Body of pancreas (tissue), 4 donors: ENCODE results near the gene NEK1. TPM values are rescaled to one million over a fixed set of nuclear protein-coding genes. Genes with fewer than 3 reads are reported as not detected.
"Not testable (repeated sequence)": the region's sequence is repeated elsewhere in the genome, so short reads cannot be mapped to it uniquely, and the experiment has no call there.

Experiments used
- ATAC-seq: fragments of 150-250 bp; one replicate; pipeline ENCODE4 v1.9.1; 2016
- DNase-seq, 4 donors: peaks; one replicate each; pipeline ENCODE4 v3.0.0-alpha.2; 2019
- H3K27ac ChIP-seq, 4 donors: fragments of 200-600 bp; sonication (generic); 1 replicate in 3 of 4; 2 replicates in 1 of 4; pipeline versions ENCODE4 v1.5.1 to v1.6.1; 2016 to 2019; ENCODE audit warnings: mild to moderate bottlenecking in 1 of 4, mixed read lengths in 1 of 4, moderate library complexity in 1 of 4
- H3K27me3 ChIP-seq, 2 donors: fragments of 200-600 bp; sonication (generic); one replicate each; pipeline ENCODE4 v1.6.0; 2016; ENCODE audit warnings: mild to moderate bottlenecking in 1 of 2
- H3K36me3 ChIP-seq, 2 donors: fragments of 200-600 bp; sonication (generic); replicated peaks in 1 of 2; 2 replicates each; pipeline ENCODE4 v1.5.1; 2016; ENCODE audit warnings: low read depth in 2 of 2; ENCODE audit not compliant: insufficient read depth in 1 of 2
- H3K4me1 ChIP-seq: fragments of 200-600 bp; sonication (generic); one replicate; pipeline ENCODE4 v1.6.0; 2016
- H3K4me3 ChIP-seq, 2 donors: fragments of 200-600 bp; sonication (generic); 1 replicate in 1 of 2; 2 replicates in 1 of 2; pipeline ENCODE4 v1.5.1; 2016 to 2019
- H3K9me3 ChIP-seq, 3 donors: fragments of 200-600 bp; sonication (generic); 1 replicate in 2 of 3; 2 replicates in 1 of 3; pipeline ENCODE4 v1.5.1; 2016
- CTCF ChIP-seq, 7 experiments: fragments of 450-650 bp in 4 of 7; fragments of 200-600 bp in 3 of 7; sonication (generic) in 3 of 7; IDR thresholded peaks; one replicate each; pipeline ENCODE4 v1.5.1; 2016 to 2019; ENCODE audit warnings: antibody characterized with exemption in 7 of 7
- POLR2A ChIP-seq, 3 donors: fragments of 450-650 bp; IDR thresholded peaks; one replicate each; pipeline ENCODE4 v1.6.1; 2016; ENCODE audit warnings: antibody characterized with exemption in 3 of 3, mild to moderate bottlenecking in 2 of 3
- WGBS, 2 donors: methylation state at CpG; one replicate each; pipeline ENCODE4 v1.1.5; 2017; 5-methylcytosine and 5-hydroxymethylcytosine counted together
- intact Hi-C: fragments of 100-400 bp; cut with DNase I; formaldehyde crosslinking; loops from one replicate; pipeline ENCODE4 v1.15.1; 2023
- total RNA-seq, 2 donors: library from RNA; depleted of rRNA; stranded (reverse); fragments of >200 nt; gene quantifications; one replicate each; pipeline ENCODE4 v1.1.0, GENCODE V29; 2016

NEK1 gene
- total RNA-seq, 2 donors from 2014 or later = 6.3 to 12.2 TPM

- Histone ChIP-seq H3K27me3 (no peaks in the 10 kb centered on the region), H3K4me3 (no peak overlapping the region), H3K27ac (no peak overlapping the region), H3K36me3 (peaks cover 0 to 2% of the 10 kb centered on the region in 2 donors), H3K9me3 (no peaks in the 10 kb centered on the region), H3K4me1 (no peaks in the 10 kb centered on the region)
- ATAC-seq (no peak), DNase-seq (no peak)
- TF ChIP-seq CTCF (IDR thresholded peaks at IDR 0.05) (no peak), POLR2A (IDR thresholded peaks at IDR 0.05) (no peak)
- intact Hi-C loops = no loop called here
- 57 to 59% methylated on average over 3 of the region's 3 CpGs for WGBS, 2 donors
Measured at GRCh38 chr4:169428376-169428775, 184.0 kb downstream of the NEK1 start.

GRCh38 chr4:169427727-169428126, 184.7 kb downstream of the NEK1 start:
- H3K36me3 ChIP-seq, intact Hi-C loops, DNase-seq, ATAC-seq, H3K4me1 ChIP-seq, H3K27ac ChIP-seq, H3K9me3 ChIP-seq, H3K27me3 ChIP-seq, H3K4me3 ChIP-seq: not testable (repeated sequence)
- 94 to 100% methylated on average over 2 of the region's 2 CpGs for WGBS, 2 donors

GRCh38 chr4:169420291-169420690, 192.1 kb downstream of the NEK1 start:
- 87 to 97% methylated on average over 4 of the region's 4 CpGs for WGBS, 2 donors
- Histone ChIP-seq H3K36me3 (no peaks in the 10 kb centered on the region), H3K9me3 (no peaks in the 10 kb centered on the region), H3K4me1 (no peaks in the 10 kb centered on the region), H3K4me3 (no peak overlapping the region), H3K27me3 (no peaks in the 10 kb centered on the region), H3K27ac (no peak overlapping the region)
- no peak for TF ChIP-seq CTCF (IDR thresholded peaks at IDR 0.05)
- no peak for TF ChIP-seq POLR2A (IDR thresholded peaks at IDR 0.05)
- ATAC-seq (no peak), DNase-seq (no peak)
- intact Hi-C loops = no loop called here

GRCh38 chr4:169418846-169419245, 193.5 kb downstream of the NEK1 start:
- no peak for TF ChIP-seq POLR2A (IDR thresholded peaks at IDR 0.05)
- TF ChIP-seq CTCF (IDR thresholded peaks at IDR 0.05) = no peak
- H3K36me3 ChIP-seq = no peaks in the 10 kb centered on the region
- no peak overlapping the region for H3K27ac ChIP-seq
- H3K4me1 ChIP-seq = no peaks in the 10 kb centered on the region
- H3K9me3 ChIP-seq = no peaks in the 10 kb centered on the region
- ATAC-seq (no peak), DNase-seq (no peak)
- no peak overlapping the region for H3K4me3 ChIP-seq
- H3K27me3 ChIP-seq = no peaks in the 10 kb centered on the region
- intact Hi-C loops = no loop called here

- H3K27me3 ChIP-seq = no peaks in the 10 kb centered on the region
- intact Hi-C loops = no loop called here
- ATAC-seq (no peak), DNase-seq (no peak)
- no peak overlapping the region for H3K4me3 ChIP-seq
- H3K9me3 ChIP-seq = no peaks in the 10 kb centered on the region
- 91 to 100% methylated on average over 1 of the region's 1 CpG for WGBS, 2 donors
- H3K36me3 ChIP-seq = no peaks in the 10 kb centered on the region
- no peaks in the 10 kb centered on the region for H3K4me1 ChIP-seq
- no peak overlapping the region for H3K27ac ChIP-seq
- TF ChIP-seq POLR2A (IDR thresholded peaks at IDR 0.05) (no peak), CTCF (IDR thresholded peaks at IDR 0.05) (no peak)
Measured at GRCh38 chr4:169417629-169418282, 194.6 kb downstream of the NEK1 start.
